HepG2 (cell line): ENCODE results near the gene NAPSA. TPM values are rescaled to one million over a fixed set of nuclear protein-coding genes. Genes with fewer than 3 reads are reported as not detected.
A peak's percentile ranks its signal among the peaks of the same experiment; 100 is the strongest.

ENCODE experiments used
- AKNA ChIP-seq: sonication (generic); formaldehyde crosslinking; IDR thresholded peaks from 2 replicates; pipeline ENCODE4 v1.4.0; 2020; ENCODE audit warnings: missing genetic modification reagents, borderline replicate concordance
- BCL6 ChIP-seq: IDR thresholded peaks from 2 replicates; pipeline ENCODE4 v1.6.1; 2016; ENCODE audit warnings: missing genetic modification reagents, missing compliant biosample characterization
- ERF ChIP-seq: IDR thresholded peaks from 2 replicates; pipeline ENCODE4 v1.6.1; 2018; ENCODE audit warnings: missing biosample characterization, missing genetic modification reagents
- MTA3 ChIP-seq: sonication (generic); formaldehyde crosslinking; IDR thresholded peaks from 2 replicates; pipeline ENCODE4 v1.4.0; 2020; ENCODE audit warnings: missing genetic modification reagents
- PAXIP1 ChIP-seq: sonication (generic); formaldehyde crosslinking; conservative IDR thresholded peaks from 2 replicates; pipeline ENCODE4 v1.4.0; 2020; ENCODE audit warnings: mild to moderate bottlenecking, missing genetic modification reagents, moderate library complexity
- RCOR2 ChIP-seq: IDR thresholded peaks from 2 replicates; pipeline ENCODE4 v1.6.1; 2016; ENCODE audit warnings: missing biosample characterization, missing genetic modification reagents
- TERF1 ChIP-seq: sonication (generic); formaldehyde crosslinking; IDR thresholded peaks from 2 replicates; pipeline ENCODE4 v1.8.0; 2022; ENCODE audit warnings: mild to moderate bottlenecking, missing genetic modification reagents, moderate library complexity
- ZFP82 ChIP-seq: sonication (generic); formaldehyde crosslinking; IDR thresholded peaks from 2 replicates; pipeline ENCODE4 v1.5.1; 2020; ENCODE audit warnings: mild to moderate bottlenecking, missing genetic modification reagents, borderline replicate concordance
- ZKSCAN8 ChIP-seq: IDR thresholded peaks from 2 replicates; pipeline ENCODE4 v1.6.1; 2016; ENCODE audit warnings: borderline replicate concordance, missing genetic modification reagents, missing compliant biosample characterization
- ZNF10 ChIP-seq: sonication (generic); formaldehyde crosslinking; IDR thresholded peaks from 2 replicates; pipeline ENCODE4 v1.4.0; 2020; ENCODE audit warnings: mild to moderate bottlenecking, low read depth, missing genetic modification reagents, borderline replicate concordance
- ZNF276 ChIP-seq: sonication (generic); formaldehyde crosslinking; IDR thresholded peaks from 2 replicates; pipeline ENCODE4 v1.4.0; 2020; ENCODE audit warnings: mild to moderate bottlenecking, low read depth, missing genetic modification reagents
- ZNF354B ChIP-seq: sonication (generic); formaldehyde crosslinking; IDR thresholded peaks from 2 replicates; pipeline ENCODE4 v1.8.0; 2022; ENCODE audit warnings: mild to moderate bottlenecking, missing genetic modification reagents
- ZNF800 ChIP-seq: sonication (generic); formaldehyde crosslinking; IDR thresholded peaks from 2 replicates; pipeline ENCODE4 v1.4.0; 2020; ENCODE audit warnings: missing genetic modification reagents
- ZNF883 ChIP-seq: sonication (generic); formaldehyde crosslinking; IDR thresholded peaks from 2 replicates; pipeline ENCODE4 v1.5.1; 2020; ENCODE audit warnings: mild to moderate bottlenecking, missing genetic modification reagents; ENCODE audit errors: not compliant biosample characterization
- polyA plus RNA-seq, 8 experiments: library from polyadenylated mRNA; depleted of rRNA in 3 of 8; stranded (reverse) in 7 of 8; unstranded in 1 of 8; fragments of >200 nt; fragmentation: Illumina TruSeq in 4 of 8; extraction: Trizol in 4 of 8; gene quantifications; 2 replicates each; pipeline versions ENCODE4 v1.2.1 to v1.2.3, GENCODE V29; 2011 to 2016; ENCODE audit warnings: low read depth in 4 of 8, missing spikeins in 1 of 8, mixed read lengths in 1 of 8; ENCODE audit not compliant: insufficient read depth in 1 of 8
- total RNA-seq, 5 experiments: library from RNA; depleted of rRNA; stranded (reverse); fragments of >200 nt; fragmentation: Illumina TruSeq; extraction: Trizol; gene quantifications; 2 replicates each; pipeline ENCODE4 v1.2.3, GENCODE V29; 2016; ENCODE audit warnings: low read depth in 1 of 5

NAPSA gene
- total and polyA plus RNA-seq, 2 of the 13 experiments (the other 11 are each of a cell fraction or from before 2014, with no cell fraction given) = not detected

GRCh38 chr19:50325310-50326100, 39.9 kb downstream of the NAPSA start (continued):
- TF ChIP-seq AKNA (CRISPR knock-in tag) (no peak), PAXIP1 (peak; percentile 87), MTA3 (CRISPR knock-in tag) (no peak), ZNF883 (CRISPR knock-in tag) (peak; percentile 87), RCOR2 (no peak), ZNF10 (CRISPR knock-in tag) (no peak), BCL6 (CRISPR knock-in tag) (0 out of 2 replicates have a peak, but pooled peaks have one; percentile 5), ZNF800 (no peak), ERF (CRISPR knock-in tag) (peak; percentile 85), ZFP82 (CRISPR knock-in tag) (peak; percentile 85; the same call in 1 of the 2 replicates), TERF1 (CRISPR knock-in tag) (no peak), ZNF276 (peak; percentile 87), ZKSCAN8 (CRISPR knock-in tag) (no peak), ZNF354B (CRISPR knock-in tag) (peak; percentile 53; the same call in 1 of the 2 replicates)
